ENCODE results near the gene GGCT.
"Not testable (repeated sequence)": the region's sequence is repeated elsewhere in the genome, so short reads cannot be mapped to it uniquely, and the experiment has no call there.

GGCT gene

GRCh38 chr7:30504301-30505173, at the start of gene GGCT:
Gene GGCT, minus strand, starts transcription at chr7:30504829. Its CDS starts 120 bp downstream, at chr7:30504709.
- peak; percentile 87 for DNase-seq (ENCODE audit: low read depth)

GRCh38 chr7:30553546-30553945, 48.9 kb upstream of the GGCT start:
- no peak for DNase-seq (ENCODE audit: low read depth)

- no peak for DNase-seq (ENCODE audit: low read depth)
Observed at GRCh38 chr7:30553141-30553540, 48.5 kb upstream of the GGCT start.

- DNase-seq (ENCODE audit: low read depth): no peak
Observed at GRCh38 chr7:30552330-30552729, 47.7 kb upstream of the GGCT start.

- no peak for DNase-seq (ENCODE audit: low read depth)
Observed at GRCh38 chr7:30549931-30550493, 45.4 kb upstream of the GGCT start.

GRCh38 chr7:30548845-30549244, 44.2 kb upstream of the GGCT start:
- peak; percentile 26 for DNase-seq (ENCODE audit: low read depth)

- DNase-seq (ENCODE audit: low read depth): no peak
Observed at GRCh38 chr7:30546596-30546995, 42.0 kb upstream of the GGCT start.

- DNase-seq (ENCODE audit: low read depth): no peak
Observed at GRCh38 chr7:30545791-30546555, 41.3 kb upstream of the GGCT start.

GRCh38 chr7:30543813-30544525, 39.3 kb upstream of the GGCT start:
- DNase-seq (ENCODE audit: low read depth): no peak

GRCh38 chr7:30543115-30543514, 38.5 kb upstream of the GGCT start:
- DNase-seq (ENCODE audit: low read depth): not testable (repeated sequence)

- no peak for DNase-seq (ENCODE audit: low read depth)
Observed at GRCh38 chr7:30533886-30534285, 29.3 kb upstream of the GGCT start.

- DNase-seq (ENCODE audit: low read depth): no peak
Observed at GRCh38 chr7:30531286-30531685, 26.7 kb upstream of the GGCT start.

GRCh38 chr7:30530373-30530772, 25.7 kb upstream of the GGCT start:
- DNase-seq (ENCODE audit: low read depth): no peak

GRCh38 chr7:30528779-30529178, 24.1 kb upstream of the GGCT start:
- DNase-seq (ENCODE audit: low read depth): no peak

GRCh38 chr7:30527297-30527696, 22.7 kb upstream of the GGCT start:
- DNase-seq (ENCODE audit: low read depth): not testable (repeated sequence)

GRCh38 chr7:30526163-30526562, 21.5 kb upstream of the GGCT start:
- DNase-seq (ENCODE audit: low read depth): no peak

- no peak for DNase-seq (ENCODE audit: low read depth)
Observed at GRCh38 chr7:30525429-30525828, 20.8 kb upstream of the GGCT start.

- DNase-seq (ENCODE audit: low read depth): no peak
Observed at GRCh38 chr7:30524545-30524944, 19.9 kb upstream of the GGCT start.

- no peak for DNase-seq (ENCODE audit: low read depth)
Observed at GRCh38 chr7:30523466-30523865, 18.8 kb upstream of the GGCT start.

- DNase-seq (ENCODE audit: low read depth): no peak
Observed at GRCh38 chr7:30522159-30522558, 17.5 kb upstream of the GGCT start.

GRCh38 chr7:30521532-30521931, 16.9 kb upstream of the GGCT start:
- DNase-seq (ENCODE audit: low read depth): no peak

GRCh38 chr7:30519122-30519521, 14.5 kb upstream of the GGCT start:
- DNase-seq (ENCODE audit: low read depth): no peak
